Stimulated activated CD4-positive, alpha-beta T cell treated with anti-CD3 and anti-CD28 coated beads, Interleukin-12 subunit alpha, Interleukin-12 subunit beta, amount 100 ng/mL, for 4 hours (primary cell): ENCODE measurements around the gene ABCB4.

Experiments
- DNase-seq: peaks from one replicate; pipeline ENCODE4 v3.0.0-alpha.2; 2020

ABCB4 gene

GRCh38 chr7:87475359-87476178, at the start of gene ABCB4:
ABCB4 (minus strand) TSS chr7:87475680; CDS start chr7:87475465, 215 bp downstream.
- DNase-seq, result no peak

GRCh38 chr7:87518735-87519134, 43.3 kb upstream of the ABCB4 start:
- no peak for DNase-seq

DNA sequence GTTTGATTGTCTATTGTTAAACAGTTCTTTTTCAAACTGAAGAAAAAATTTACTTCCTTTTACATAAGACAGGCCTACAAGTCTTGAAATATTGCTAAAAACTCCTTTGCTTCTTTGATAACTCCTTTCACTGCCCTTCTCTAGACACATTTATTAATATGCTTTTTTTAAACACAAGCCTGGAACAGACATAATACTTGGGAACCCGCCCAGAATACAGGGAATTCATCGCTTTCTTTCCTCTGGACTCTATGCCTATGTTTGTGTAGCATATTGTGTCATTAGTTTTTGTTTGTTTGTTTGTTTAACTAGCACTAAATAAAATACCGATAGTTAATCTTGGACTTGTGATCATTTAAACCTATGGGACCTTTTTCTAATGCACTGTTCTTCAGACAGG, 42.4 kb upstream of the ABCB4 start:
- no peak for DNase-seq

- DNase-seq, result no peak
Measured at GRCh38 chr7:87517136-87517815, 41.8 kb upstream of the ABCB4 start.

GRCh38 chr7:87513735-87514335, 38.4 kb upstream of the ABCB4 start:
- DNase-seq, result no peak

DNA sequence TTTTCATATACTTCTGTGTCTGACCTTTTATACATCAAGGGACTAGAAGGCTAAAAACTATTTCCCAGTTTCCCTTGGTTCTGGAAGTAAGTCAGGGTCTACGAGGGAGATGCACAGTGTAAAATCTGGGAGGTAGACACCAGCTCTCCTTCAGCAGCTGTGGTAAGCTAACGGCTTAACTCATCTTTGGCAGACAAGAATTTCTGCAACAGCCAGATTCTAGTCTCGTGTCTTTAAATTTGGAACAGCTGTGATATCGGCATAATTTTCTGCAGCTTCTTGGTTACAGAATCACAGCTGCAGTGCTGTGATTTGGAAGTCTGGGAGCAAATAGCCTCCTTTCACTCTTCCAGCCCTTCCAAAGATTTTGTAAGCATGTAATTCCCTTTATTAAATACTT, 37.4 kb upstream of the ABCB4 start:
- no peak for DNase-seq

GRCh38 chr7:87511510-87511909, 36.0 kb upstream of the ABCB4 start:
- no peak for DNase-seq

- DNase-seq, result no peak
Measured at GRCh38 chr7:87510411-87510875, 35.0 kb upstream of the ABCB4 start.

GRCh38 chr7:87507446-87507845, 32.0 kb upstream of the ABCB4 start:
- no peak for DNase-seq

GRCh38 chr7:87506246-87507180, 31.0 kb upstream of the ABCB4 start:
- DNase-seq, result no peak

DNA sequence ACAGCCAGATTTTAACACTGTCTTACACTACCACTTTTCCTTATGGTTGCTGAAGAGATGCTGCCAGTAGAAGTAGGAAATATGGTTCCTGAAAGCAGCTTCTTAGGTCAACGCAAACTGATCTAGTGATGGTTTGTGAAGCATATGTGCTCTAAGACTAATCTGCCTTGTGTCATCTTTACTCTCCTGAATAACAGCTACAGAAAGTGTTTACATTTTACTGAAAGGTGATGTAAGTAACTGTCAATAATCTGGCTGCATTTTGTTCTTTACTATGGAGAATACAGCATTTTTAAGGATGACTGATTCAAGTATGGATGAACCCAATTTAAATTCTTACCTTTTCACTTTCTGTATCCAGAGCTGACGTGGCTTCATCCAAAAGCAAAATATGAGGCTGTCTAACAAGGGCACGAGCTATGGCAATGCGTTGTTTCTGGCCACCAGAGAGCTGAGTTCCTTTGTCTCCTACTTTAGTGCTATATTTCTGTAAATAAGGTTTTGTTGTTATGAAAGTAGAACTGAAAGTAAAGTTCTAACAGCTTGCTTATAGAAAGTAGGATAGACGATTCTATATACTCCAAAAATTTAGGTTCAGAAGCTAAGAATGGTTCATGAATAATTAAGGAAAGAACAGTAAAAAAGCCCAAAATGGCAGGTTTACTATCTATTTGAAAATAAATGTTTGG, 30.2 kb upstream of the ABCB4 start:
- DNase-seq, result no peak

DNA sequence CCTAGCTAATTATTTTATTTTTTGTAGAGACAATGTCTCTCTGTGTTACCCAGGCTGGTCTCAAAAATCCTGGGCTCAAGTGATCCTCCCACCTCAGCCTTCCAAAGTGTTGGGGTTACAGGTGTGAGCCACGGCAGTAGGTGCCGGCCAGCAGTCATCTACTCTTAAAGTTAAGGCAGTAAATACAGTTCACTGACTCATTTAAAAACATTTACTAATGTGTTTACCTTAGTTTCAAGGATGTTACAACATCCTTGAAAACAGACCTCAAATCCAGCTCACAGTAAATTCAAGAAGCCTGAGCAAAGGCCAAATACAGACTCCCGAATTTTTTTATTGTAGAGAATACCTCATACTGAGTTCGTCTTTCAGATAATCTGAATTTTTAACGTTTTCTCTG, 29.6 kb upstream of the ABCB4 start:
- DNase-seq, result no peak

DNA sequence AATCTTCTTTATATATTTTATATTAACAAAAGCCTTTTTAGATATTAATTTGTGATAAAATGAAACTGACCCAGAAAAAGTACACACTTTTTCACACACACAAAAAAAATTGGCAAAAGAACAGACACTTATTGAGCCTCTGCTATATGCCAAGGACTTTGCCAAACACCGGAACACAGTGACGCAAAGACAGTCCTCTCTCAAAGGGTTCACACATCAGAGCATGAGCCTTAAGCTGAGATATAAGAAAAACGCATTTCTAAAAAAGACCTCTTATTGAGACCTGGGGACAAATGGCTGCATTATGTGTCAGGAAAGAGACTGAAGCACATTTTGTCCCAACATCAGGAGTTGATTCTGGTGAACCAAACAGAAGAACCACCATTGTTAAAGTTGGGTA, 24.0 kb upstream of the ABCB4 start:
- no peak for DNase-seq

DNA sequence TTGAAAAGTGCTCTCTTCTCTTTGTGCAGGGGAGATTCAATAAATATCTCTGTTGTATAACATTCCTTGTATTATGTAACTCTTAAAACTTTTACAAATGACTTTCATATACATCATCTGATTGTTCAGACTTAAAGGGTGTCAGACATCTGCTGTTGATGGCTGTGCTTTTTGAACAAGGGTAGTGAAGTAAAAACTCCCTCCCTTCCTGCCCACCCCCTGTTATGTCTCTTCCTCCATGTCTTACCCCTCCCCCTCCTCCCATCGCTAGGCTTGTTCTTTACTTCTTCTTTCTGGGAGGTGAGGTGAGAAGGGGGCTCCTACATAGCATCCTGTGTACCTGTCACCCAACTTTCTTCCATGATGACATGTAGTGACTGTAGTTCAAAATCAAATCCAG, 23.4 kb upstream of the ABCB4 start:
- DNase-seq, result no peak

DNA sequence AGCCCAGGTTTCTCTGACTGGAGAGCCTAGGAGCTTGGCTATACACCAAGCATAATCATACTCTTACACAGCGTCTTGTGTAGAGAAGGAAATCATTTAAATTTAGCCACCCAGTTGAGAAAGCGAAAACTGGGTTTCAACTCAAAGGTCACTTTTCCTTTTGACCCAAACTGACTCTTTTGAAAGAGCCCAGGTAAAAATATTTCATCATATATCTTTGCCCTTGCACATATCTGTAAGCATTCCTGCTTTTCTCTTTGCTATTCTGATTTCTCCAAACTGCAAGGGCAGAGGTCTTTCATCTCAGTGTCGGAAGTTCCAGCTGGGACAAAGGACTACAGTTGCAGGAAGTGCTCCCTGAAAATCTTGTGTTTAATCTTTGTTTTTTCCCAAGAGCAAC, 22.0 kb upstream of the ABCB4 start:
- DNase-seq, result no peak

DNA sequence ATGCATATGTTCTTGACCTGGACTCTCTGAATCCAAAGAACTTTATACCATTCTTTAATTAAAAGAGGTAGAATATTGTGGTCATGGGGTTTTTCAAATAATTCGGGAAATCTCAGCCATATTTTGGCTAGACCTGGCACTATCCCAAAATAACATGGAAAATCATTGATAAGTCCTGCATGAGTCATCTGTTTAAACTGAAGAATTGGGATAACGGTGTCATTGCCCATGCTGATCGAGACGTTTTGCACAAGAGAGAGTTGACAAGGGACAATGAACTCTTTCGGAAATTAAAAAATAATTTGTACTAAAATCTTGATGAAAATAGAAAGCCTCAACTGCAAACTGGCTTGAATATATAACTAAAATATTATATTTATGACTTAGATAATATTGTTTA, 19.9 kb upstream of the ABCB4 start:
- DNase-seq, result no peak

GRCh38 chr7:87494454-87494853, 19.0 kb upstream of the ABCB4 start:
- DNase-seq, result no peak

DNA sequence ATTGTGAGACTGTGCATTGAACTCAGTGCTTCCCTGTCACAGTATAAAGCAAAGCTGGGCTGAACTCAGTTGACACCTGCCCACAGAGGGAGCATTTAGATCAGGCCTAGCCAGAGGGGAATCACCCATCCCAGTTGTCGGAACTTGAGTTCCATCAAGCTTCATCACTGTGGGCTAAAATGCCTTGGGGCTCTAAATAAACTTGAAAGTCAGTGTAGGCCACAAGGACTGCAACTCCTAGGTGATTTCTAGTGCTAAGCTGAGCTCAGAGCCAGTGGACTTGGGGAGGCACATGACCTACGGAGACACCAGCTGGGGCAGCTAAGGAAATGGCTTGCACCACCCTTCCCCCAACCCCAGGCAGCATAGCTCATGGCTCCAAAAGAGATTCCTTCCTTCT, 7.7 kb upstream of the ABCB4 start:
- no peak for DNase-seq

DNA sequence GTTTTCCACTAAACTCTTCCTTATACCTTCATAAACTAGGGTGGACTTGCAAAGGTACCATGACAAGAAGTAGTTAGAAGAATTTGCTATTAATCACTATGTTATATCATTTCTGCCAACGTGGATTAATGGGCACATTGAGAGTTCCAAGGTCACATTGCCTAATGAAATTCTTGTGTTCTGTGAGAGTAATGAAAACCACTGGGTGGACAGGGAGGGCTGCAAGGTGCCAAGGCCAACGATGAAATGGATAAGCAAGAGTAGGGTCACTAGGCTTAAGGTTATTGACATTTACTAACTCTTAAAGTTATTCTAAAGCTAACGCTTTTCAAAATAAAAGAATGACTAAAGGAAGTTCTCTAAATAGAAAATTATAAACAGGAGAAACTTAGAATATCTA, 6.6 kb upstream of the ABCB4 start:
- no peak for DNase-seq

DNA sequence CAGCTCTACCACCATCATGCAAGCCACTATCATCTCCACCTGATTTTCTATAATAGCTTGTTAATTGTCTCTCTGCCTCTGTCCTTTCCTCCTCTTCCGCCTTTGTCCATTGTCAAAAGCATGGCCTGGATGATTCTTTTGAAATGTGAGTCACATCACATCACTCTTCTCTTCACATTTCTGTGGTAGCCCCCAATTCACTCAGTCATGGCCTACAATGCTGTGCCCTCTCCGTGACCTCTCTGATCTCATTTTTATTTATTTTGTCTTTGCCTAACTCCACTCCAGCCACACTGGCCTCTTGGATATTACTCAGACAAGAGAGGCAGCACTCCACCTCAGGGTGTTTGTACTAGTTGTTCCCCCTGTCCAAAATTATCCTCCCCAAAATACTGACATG, 4.9 kb upstream of the ABCB4 start:
- no peak for DNase-seq

DNA sequence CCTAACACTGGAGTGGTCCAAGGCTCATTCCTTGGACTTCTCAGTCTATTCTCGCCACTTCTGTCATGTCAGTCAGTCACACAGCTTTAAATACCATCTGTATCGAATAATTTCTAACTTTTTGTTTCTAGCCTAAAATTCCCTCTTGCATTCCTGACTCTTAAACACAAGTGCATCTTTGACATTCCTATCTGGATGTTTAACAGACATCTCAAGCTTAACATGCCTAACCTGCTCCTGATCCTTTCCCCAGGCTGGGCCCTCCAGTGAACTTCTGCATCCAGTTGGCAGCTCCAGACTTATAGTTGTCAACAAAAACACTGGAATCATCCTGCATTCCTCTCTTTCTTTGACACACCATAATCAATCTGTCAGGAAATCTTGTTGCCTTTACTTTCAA, 4.5 kb upstream of the ABCB4 start:
- DNase-seq, result no peak

- DNase-seq, result no peak
Measured at GRCh38 chr7:87476179-87476557, 688 bp upstream of the ABCB4 start.
